Fibroblast of mammary gland (primary cell): ENCODE data around the gene ATP5IF1.

Experiments
- DNase-seq: peaks from one replicate; pipeline ENCODE4 v3.0.0-alpha.2; 2010; ENCODE audit warnings: low read depth
- H3K4me3 ChIP-seq: 2 replicates; pipeline ENCODE4 v1.5.1; 2011; ENCODE audit warnings: low read depth, mild to moderate bottlenecking, low read length, moderate library complexity; ENCODE audit not compliant: control insufficient read depth
- CTCF ChIP-seq: conservative IDR thresholded peaks from 2 replicates; pipeline ENCODE4 v1.5.1; 2011; ENCODE audit warnings: low read depth, low read length, inconsistent platforms; ENCODE audit not compliant: control insufficient read depth, insufficient read depth

Gene ATP5IF1

GRCh38 chr1:28209700-28210099, 26.2 kb upstream of the ATP5IF1 start:
- no peak overlapping the region for H3K4me3 ChIP-seq
- no peak for TF ChIP-seq CTCF
- no peak for DNase-seq

- no peak overlapping the region for H3K4me3 ChIP-seq
- TF ChIP-seq CTCF: no peak
- no peak for DNase-seq
These were observed 22.6 kb upstream of the ATP5IF1 start for GRCh38 chr1:28213315-28213714.

GRCh38 chr1:28229089-28229488, 6.8 kb upstream of the ATP5IF1 start:
- TF ChIP-seq CTCF: no peak
- no peak overlapping the region for H3K4me3 ChIP-seq
- no peak for DNase-seq

GRCh38 chr1:28229996-28230395, 5.9 kb upstream of the ATP5IF1 start:
- no peak overlapping the region for H3K4me3 ChIP-seq
- DNase-seq: no peak
- TF ChIP-seq CTCF: no peak

- peak; percentile 89 for DNase-seq
- no peak for TF ChIP-seq CTCF
These were observed 3.2 kb upstream of the ATP5IF1 start, which contains the start of gene DNAJC8 for GRCh38 chr1:28232558-28233263. Gene DNAJC8, minus strand, starts transcription at chr1:28233029. Its CDS starts 31 bp downstream, at chr1:28232998.

GRCh38 chr1:28233264-28233606, 2.7 kb upstream of the ATP5IF1 start:
- DNase-seq: no peak
- peak overlapping the region; percentile 83 for H3K4me3 ChIP-seq
- no peak for TF ChIP-seq CTCF

More at GRCh38 chr1:28232558-28233263, 3.2 kb upstream of the ATP5IF1 start, which contains the start of gene DNAJC8:
- peak within 1 kb of the TSS; percentile 83 for H3K4me3 ChIP-seq
